ENCODE data around the gene OTUD1. TPM values are rescaled to one million over a fixed set of nuclear protein-coding genes. Genes with fewer than 3 reads are reported as not detected.

OTUD1 gene
- total RNA-seq, 2 experiments from 2014 or later = 4.5 to 6.8 TPM

- BruUV-seq (replicated peaks) = no TSS peak
- DNase-seq (ENCODE audit: low spot score) = no peak
- H2AFZ ChIP-seq (ENCODE audit: low read length) = no peak overlapping the region
- no peaks in the 10 kb centered on the region for H3K36me3 ChIP-seq (ENCODE audit: insufficient read depth, low read length)
- peak overlapping the region; percentile 83 for H3K4me2 ChIP-seq (ENCODE audit: low read length)
- H3K9me2 ChIP-seq (ENCODE audit: insufficient read depth, low read length) = no peaks in the 10 kb centered on the region
- H3K27ac ChIP-seq (ENCODE audit: low read depth, low read length, poor library complexity, severe bottlenecking) = no peak overlapping the region
- H3K4me1 ChIP-seq (ENCODE audit: insufficient read depth, low read length, poor library complexity, severe bottlenecking) = peaks cover 32% of the 10 kb centered on the region
- no peaks in the 10 kb centered on the region for H3K9me3 ChIP-seq (ENCODE audit: low read length)
- ChIA-PET CTCF (ENCODE audit: unreplicated experiment) (no interaction called here), POLR2A (interaction anchor here (0.6 to 4.5 kb wide), 6 partner anchors 9 to 1603 kb away, joined by 3 to 22 read pairs (median 3); no protein-coding TSS in a partner anchor)
- H4K20me1 ChIP-seq (ENCODE audit: insufficient read depth, low read length) = no peaks in the 10 kb centered on the region
- 0 out of 2 replicates have a peak, but pooled peaks cover 6% of the 10 kb centered on the region for H3K79me2 ChIP-seq (ENCODE audit: insufficient read depth, low read depth, low read length)
- intact Hi-C loops (cut with micrococcal nuclease; ENCODE audit: unreplicated experiment) = loop anchor here (5.0 kb wide), 1 partner anchor 86 kb away; no protein-coding TSS in a partner anchor
- peak overlapping the region; percentile 93 for H3K4me3 ChIP-seq (ENCODE audit: low read depth, low read length, poor library complexity, severe bottlenecking)
- TF ChIP-seq EZH2phosphoT487 (IDR thresholded peaks at IDR 0.05; ENCODE audit: borderline replicate concordance, low read depth, low read length) = no peak
- TF ChIP-seq, protein P1, sequence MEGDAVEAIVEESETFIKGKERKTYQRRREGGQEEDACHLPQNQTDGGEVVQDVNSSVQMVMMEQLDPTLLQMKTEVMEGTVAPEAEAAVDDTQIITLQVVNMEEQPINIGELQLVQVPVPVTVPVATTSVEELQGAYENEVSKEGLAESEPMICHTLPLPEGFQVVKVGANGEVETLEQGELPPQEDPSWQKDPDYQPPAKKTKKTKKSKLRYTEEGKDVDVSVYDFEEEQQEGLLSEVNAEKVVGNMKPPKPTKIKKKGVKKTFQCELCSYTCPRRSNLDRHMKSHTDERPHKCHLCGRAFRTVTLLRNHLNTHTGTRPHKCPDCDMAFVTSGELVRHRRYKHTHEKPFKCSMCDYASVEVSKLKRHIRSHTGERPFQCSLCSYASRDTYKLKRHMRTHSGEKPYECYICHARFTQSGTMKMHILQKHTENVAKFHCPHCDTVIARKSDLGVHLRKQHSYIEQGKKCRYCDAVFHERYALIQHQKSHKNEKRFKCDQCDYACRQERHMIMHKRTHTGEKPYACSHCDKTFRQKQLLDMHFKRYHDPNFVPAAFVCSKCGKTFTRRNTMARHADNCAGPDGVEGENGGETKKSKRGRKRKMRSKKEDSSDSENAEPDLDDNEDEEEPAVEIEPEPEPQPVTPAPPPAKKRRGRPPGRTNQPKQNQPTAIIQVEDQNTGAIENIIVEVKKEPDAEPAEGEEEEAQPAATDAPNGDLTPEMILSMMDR (conservative IDR thresholded peaks at IDR 0.05; ENCODE audit: low read length) = no peak
Observed at GRCh38 chr10:23441251-23441650, 2.4 kb downstream of the OTUD1 start.

GRCh38 chr10:23442936-23443335 is 4.1 kb downstream of the OTUD1 start:
- peak overlapping the region; percentile 83 for H3K4me2 ChIP-seq (ENCODE audit: low read length)
- no TSS peak for BruUV-seq (replicated peaks)
- 0 out of 2 replicates have a peak, but pooled peaks cover 6% of the 10 kb centered on the region for H3K79me2 ChIP-seq (ENCODE audit: insufficient read depth, low read depth, low read length)
- intact Hi-C loops (cut with micrococcal nuclease; ENCODE audit: unreplicated experiment) = loop anchor here (5.0 kb wide), 1 partner anchor 84 kb away; no protein-coding TSS in a partner anchor
- H3K4me1 ChIP-seq (ENCODE audit: insufficient read depth, low read length, poor library complexity, severe bottlenecking) = peaks cover 32% of the 10 kb centered on the region
- no peak overlapping the region for H2AFZ ChIP-seq (ENCODE audit: low read length)
- TF ChIP-seq, protein P1 (conservative IDR thresholded peaks at IDR 0.05; ENCODE audit: low read length) = no peak
- TF ChIP-seq EZH2phosphoT487 (IDR thresholded peaks at IDR 0.05; ENCODE audit: borderline replicate concordance, low read depth, low read length) = no peak
- no peak overlapping the region for H3K27ac ChIP-seq (ENCODE audit: low read depth, low read length, poor library complexity, severe bottlenecking)
- no peaks in the 10 kb centered on the region for H3K9me2 ChIP-seq (ENCODE audit: insufficient read depth, low read length)
- DNase-seq (ENCODE audit: low spot score) = no peak
- ChIA-PET CTCF (ENCODE audit: unreplicated experiment) (no interaction called here), POLR2A (interaction anchor here (0.6 to 4.5 kb wide), 3 partner anchors 10 to 159 kb away, joined by 3 to 22 read pairs (median 4); no protein-coding TSS in a partner anchor)
- no peaks in the 10 kb centered on the region for H4K20me1 ChIP-seq (ENCODE audit: insufficient read depth, low read length)
- H3K36me3 ChIP-seq (ENCODE audit: insufficient read depth, low read length) = no peaks in the 10 kb centered on the region
- peak overlapping the region; percentile 93 for H3K4me3 ChIP-seq (ENCODE audit: low read depth, low read length, poor library complexity, severe bottlenecking)
- no peaks in the 10 kb centered on the region for H3K9me3 ChIP-seq (ENCODE audit: low read length)

DNA sequence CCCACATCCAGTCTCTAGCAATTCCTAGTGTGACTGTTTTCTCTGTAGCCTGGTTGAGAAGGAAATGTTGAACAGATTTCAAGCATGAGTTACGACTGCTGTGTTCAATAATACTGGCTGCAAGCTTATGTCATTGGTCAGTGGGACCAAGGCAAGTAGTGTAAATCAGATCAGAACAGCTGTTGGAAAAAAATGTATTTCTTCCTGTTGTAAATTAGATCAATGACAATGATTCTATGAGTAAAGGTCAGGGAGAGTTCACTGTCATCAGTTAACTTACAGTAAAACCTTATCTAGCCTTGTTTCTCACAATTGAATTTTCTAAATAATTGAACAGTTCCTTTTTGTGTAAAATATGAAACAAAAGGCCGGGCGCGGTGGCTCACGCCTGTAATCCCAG is 6.7 kb downstream of the OTUD1 start:
- H3K27ac ChIP-seq (ENCODE audit: low read depth, low read length, poor library complexity, severe bottlenecking) = no peak overlapping the region
- no peak overlapping the region for H3K4me3 ChIP-seq (ENCODE audit: low read depth, low read length, poor library complexity, severe bottlenecking)
- no peak overlapping the region for H2AFZ ChIP-seq (ENCODE audit: low read length)
- intact Hi-C loops (cut with micrococcal nuclease; ENCODE audit: unreplicated experiment) = loop anchor here (5.0 kb wide), 1 partner anchor 348 kb away; the partner anchor contains the start of gene MSRB2
- H4K20me1 ChIP-seq (ENCODE audit: insufficient read depth, low read length) = no peaks in the 10 kb centered on the region
- peaks cover 55% of the 10 kb centered on the region for H3K4me1 ChIP-seq (ENCODE audit: insufficient read depth, low read length, poor library complexity, severe bottlenecking)
- ChIA-PET CTCF (ENCODE audit: unreplicated experiment) (no interaction called here), POLR2A (interaction anchor here (0.7 to 1.0 kb wide), 2 partner anchors 23 to 890 kb away, joined by 3 to 6 read pairs; no protein-coding TSS in a partner anchor)
- 0 out of 2 replicates have a peak, but pooled peaks cover 6% of the 10 kb centered on the region for H3K79me2 ChIP-seq (ENCODE audit: insufficient read depth, low read depth, low read length)
- no TSS peak for BruUV-seq (replicated peaks)
- H3K4me2 ChIP-seq (ENCODE audit: low read length) = no peak overlapping the region
- no peaks in the 10 kb centered on the region for H3K36me3 ChIP-seq (ENCODE audit: insufficient read depth, low read length)
- TF ChIP-seq, protein P1 (conservative IDR thresholded peaks at IDR 0.05; ENCODE audit: low read length) = no peak
- TF ChIP-seq EZH2phosphoT487 (IDR thresholded peaks at IDR 0.05; ENCODE audit: borderline replicate concordance, low read depth, low read length) = no peak
- H3K9me3 ChIP-seq (ENCODE audit: low read length) = no peaks in the 10 kb centered on the region
- DNase-seq (ENCODE audit: low spot score) = no peak
- no peaks in the 10 kb centered on the region for H3K9me2 ChIP-seq (ENCODE audit: insufficient read depth, low read length)
